Stimulated activated CD8-positive, alpha-beta memory T cell treated with anti-CD3 and anti-CD28 coated beads, Interleukin-12 subunit alpha, Interleukin-12 subunit beta, amount 100 ng/mL, for 4 hours (primary cell): Measurements from ENCODE around the gene PHAX.
"Not testable (repeated sequence)": the region's sequence is repeated elsewhere in the genome, so short reads cannot be mapped to it uniquely, and the experiment has no call there.

Experiments
- DNase-seq: peaks from one replicate; pipeline ENCODE4 v3.0.0-alpha.2; 2020; ENCODE audit warnings: low read depth

PHAX gene

GRCh38 chr5:126659805-126660482, 59.2 kb downstream of the PHAX start:
- DNase-seq: no peak

GRCh38 chr5:126664586-126664985, 63.8 kb downstream of the PHAX start:
- DNase-seq: no peak

DNA sequence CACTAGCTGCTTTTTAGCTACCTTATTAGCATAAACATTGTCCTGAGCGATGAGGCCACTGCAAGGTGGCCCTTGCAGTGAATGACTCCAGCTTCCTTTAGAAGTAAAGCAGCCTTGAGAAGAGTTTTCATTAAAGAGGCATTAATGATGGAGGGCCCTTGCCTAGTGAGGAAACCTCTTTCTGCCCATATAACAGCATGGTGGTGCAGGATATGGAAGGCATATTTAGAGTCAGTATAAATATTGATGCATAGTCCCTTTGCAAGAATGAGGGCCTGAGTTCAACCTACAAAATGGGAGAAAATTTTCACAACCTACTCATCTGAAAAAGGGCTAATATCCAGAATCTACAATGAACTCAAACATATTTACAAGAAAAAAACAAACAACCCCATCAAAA, 69.4 kb downstream of the PHAX start:
- not testable (repeated sequence) for DNase-seq

- not testable (repeated sequence) for DNase-seq
Observed at GRCh38 chr5:126671681-126672080, 70.9 kb downstream of the PHAX start.

- no peak for DNase-seq
Observed at GRCh38 chr5:126673477-126673876, 72.7 kb downstream of the PHAX start.

- no peak for DNase-seq
Observed at GRCh38 chr5:126674145-126674544, 73.4 kb downstream of the PHAX start.

DNA sequence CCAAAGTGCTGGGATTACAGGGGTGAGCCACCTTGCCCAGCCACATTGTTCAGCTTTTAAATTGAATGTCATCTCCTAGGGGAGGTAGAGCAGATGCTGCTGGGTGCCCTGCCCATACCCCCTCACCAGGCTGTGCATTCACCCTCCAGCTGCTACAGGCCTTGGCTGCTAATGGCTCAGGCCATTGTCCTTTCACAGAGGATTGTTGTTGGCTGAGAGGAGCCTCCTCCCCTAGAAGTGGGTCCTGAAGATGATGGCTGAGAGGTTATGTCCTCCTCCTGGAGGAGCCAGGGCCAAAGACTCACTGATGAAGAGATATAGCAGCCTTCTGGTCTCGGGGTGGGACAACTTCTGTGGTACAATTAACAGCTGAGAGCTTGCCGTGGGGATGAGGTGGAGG, 74.6 kb downstream of the PHAX start:
- DNase-seq: no peak

GRCh38 chr5:126676195-126676624, 75.5 kb downstream of the PHAX start:
- peak; percentile 28 for DNase-seq
